Body of pancreas (tissue), 4 donors: ENCODE data around the gene ACVR1.

Experiments
- CTCF ChIP-seq, 7 experiments: fragments of 450-650 bp in 4 of 7; fragments of 200-600 bp in 3 of 7; sonication (generic) in 3 of 7; IDR thresholded peaks; one replicate each; pipeline ENCODE4 v1.5.1; 2016 to 2019; ENCODE audit warnings: antibody characterized with exemption in 7 of 7
- POLR2A ChIP-seq, 3 donors: fragments of 450-650 bp; IDR thresholded peaks; one replicate each; pipeline ENCODE4 v1.6.1; 2016; ENCODE audit warnings: antibody characterized with exemption in 3 of 3, mild to moderate bottlenecking in 2 of 3

- TF ChIP-seq CTCF (IDR thresholded peaks at IDR 0.05) (no peak), POLR2A (IDR thresholded peaks at IDR 0.05) (no peak)
Measured at GRCh38 chr2:157833721-157834120, 42.4 kb downstream of the ACVR1 start.
